KG1 (cell line): ENCODE measurements around the gene MTHFD1.
"Not testable (repeated sequence)": the region's sequence is repeated elsewhere in the genome, so short reads cannot be mapped to it uniquely, and the experiment has no call there.

Experiments
- DNase-seq: peaks from one replicate; lab custom pipeline; 2025; lab: John Stamatoyannopoulos, UW

MTHFD1 gene

DNA sequence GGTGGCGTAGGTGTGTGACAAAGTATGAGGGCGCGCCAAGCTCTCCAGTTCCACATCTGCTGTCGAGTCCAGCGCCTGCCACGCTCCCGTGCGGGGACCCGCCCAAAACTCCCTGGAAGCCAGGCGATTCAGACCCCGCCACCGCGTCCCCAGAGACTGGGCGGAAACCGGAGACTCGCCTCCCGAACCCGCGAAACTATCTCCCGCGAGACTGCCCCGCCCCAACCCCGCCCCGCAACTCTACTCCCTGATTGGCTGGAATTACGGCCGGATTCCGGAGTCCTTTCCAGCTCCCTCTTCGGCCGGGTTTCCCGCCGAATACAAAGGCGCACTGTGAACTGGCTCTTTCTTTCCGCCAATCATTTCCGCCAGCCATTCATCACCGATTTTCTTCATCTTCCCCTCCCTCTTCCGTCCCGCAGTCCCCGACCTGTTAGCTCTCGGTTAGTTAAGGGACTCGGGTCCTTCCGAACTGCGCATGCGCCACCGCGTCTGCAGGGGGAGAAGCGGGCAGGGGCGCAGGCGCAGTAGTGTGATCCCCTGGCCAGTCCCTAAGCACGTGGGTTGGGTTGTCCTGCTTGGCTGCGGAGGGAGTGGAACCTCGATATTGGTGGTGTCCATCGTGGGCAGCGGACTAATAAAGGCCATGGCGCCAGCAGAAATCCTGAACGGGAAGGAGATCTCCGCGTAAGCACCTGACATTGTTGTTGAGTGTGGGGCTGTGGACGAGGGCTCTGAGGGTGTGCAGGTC, at the start of gene MTHFD1:
Gene MTHFD1, plus strand, starts transcription at position 572 of the 751 bp plus-strand sequence. Its CDS starts 75 bp downstream, at position 647.
- DNase-seq = peak; percentile 95

DNA sequence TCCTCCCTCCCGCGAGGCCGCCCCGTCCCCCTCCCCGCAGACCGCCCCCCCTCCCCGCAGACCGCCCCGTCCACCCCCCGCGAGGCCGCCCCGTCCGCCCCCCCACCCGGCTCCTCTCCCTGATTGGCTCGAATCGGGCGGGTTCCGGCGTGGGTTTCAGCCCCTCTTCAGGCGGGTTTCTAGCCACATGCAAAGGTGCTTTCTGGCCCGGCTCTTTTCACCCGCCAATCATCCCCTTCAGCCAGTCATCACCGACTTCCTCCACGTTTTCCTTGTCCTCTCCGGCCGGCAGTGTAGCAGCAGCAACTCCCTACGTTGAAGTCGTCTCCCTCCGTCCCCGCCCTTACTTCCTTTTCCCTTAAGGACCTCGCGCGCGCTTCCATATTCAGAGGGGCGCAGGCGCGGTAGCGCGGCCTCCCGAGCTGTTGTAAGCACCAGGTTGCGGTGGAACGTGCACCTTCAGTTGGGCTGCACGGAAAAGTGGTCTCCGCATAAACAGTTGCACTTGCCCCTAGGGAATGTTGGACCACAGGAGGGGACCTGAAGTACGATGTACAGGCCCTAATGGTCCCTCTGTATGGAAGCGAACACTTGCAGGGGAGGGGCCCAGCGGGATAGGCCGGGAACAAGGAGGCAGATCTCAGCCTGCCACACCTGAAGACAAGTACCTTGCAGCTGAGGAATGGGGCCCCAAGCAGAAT, 49.4 kb upstream of the MTHFD1 start:
- DNase-seq = peak; percentile 92

DNA sequence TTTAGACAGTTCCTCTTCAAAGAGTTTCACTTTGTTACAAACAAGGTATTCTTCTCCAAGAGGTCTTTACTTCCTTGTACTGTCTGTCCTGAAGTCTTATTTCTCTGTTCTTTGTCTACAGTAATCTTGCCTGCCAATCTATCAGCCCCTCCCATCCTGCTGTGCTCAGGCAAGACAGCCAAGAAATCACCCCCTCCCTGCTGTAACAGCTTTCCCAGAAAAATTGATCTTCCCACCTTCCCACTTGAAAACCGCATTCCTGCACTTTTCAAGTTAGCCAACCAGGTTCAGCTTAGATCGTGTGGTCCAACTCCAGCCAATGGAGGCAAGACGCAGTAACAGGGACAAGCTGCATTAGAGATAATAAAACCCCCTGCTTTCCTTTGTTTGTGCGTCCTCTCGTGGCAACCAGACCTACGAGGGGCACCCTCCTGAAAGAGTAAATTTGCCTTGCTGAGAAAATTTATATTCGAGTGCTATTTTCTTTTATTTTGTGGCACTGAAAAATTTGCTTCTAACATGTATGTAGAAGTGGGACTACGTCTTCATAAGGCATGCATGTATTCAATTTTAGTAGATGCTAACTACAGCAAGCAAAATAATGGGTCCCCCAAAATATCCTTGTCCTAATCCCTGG, 47.5 kb upstream of the MTHFD1 start:
- no peak for DNase-seq

DNA sequence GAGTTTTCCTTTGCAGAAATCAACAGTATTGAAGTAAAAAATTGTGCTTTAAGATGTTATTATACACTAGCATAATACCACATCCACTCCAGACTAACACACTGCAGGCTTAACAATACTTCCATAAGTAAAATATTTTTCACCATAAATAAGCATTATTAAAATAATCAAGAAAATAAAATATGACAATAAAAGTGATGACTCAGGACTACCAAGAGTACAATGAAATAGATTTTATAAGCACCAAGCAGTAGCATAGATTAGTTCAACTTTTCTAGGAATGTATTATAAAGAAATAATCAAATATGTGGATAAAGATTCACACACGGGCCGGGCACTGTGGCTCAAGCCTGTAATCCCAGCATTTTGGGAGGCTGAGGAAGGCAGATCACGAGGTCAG, 40.4 kb upstream of the MTHFD1 start:
- no peak for DNase-seq

DNA sequence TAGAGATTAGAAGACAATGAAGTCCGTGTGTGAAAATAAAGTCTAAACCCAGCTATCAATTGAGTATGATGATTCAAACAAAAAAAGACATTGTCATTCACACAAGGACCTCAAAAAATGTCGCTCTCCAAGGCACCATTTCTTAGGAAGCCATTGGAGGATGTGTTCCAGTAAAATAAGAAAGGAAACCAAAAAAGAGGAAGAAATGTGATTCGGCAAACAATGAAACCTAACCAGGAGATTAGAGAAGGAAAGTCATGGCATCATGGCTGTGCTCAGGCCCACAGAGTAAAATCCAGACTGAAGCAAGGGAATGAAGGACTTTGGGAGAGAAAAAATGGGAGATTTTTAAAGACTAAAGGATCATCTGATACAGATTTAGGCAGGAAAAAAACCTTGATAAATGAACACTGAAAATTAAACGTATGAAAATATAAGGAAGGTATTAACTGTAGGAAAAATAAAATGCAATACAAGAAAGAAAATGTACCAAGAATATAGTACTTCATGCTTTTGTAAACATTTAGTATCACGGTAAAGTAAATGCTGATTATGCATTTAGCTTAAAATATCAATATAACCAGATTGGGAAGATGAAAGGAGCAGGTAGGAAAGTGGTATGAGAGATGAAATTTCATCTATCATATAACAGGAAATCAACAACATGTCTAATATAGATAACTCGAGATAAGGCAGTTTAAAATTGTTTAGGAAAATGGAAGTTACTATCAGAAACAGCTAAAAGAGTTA, 38.2 kb upstream of the MTHFD1 start:
- no peak for DNase-seq

DNA sequence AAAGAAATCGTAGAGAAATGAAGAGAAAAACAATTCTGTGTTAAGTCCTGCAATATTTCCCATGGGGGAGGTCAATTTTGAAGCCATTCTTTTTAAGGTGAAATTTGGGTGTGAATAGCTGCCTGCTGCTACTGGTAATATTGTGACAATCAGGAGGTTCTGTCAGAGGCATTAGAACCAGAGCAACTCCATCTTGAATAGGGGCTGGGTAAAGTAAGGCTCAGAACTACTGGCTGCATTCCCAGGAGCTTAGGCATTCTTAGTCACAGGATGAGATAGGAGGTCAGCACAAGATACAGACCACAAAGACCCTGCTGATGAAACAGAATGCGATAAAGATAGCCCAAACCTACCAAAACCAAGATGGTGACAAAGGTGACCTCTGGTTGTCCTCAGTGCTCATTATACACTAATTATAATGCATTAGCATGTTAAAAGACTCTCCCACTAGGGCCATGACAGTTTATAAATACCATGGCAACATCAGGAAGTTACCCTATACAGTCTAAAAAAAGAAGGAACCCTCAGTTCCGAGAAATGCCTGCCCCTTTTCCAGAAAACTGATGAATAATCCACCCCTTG, 24.8 kb upstream of the MTHFD1 start:
- DNase-seq = no peak

DNA sequence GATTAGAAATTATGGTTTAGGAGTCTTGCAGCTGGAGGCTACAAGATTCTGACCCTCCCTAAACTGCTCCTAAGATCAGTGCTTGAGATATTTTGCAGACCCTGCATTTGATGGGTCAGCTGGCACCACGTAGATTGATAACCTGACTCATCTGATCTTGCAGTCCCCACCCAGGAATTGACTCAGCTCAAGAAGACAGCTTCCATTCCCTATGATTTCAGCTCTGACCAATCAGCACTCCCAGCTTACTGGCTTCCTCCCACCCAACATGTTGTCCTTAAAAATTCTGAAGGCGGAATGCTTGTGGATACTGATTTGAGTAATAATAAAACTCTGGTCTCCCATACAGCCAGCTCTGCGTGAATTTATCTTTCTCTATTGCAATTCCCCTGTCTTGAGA, 23.2 kb upstream of the MTHFD1 start:
- no peak for DNase-seq

DNA sequence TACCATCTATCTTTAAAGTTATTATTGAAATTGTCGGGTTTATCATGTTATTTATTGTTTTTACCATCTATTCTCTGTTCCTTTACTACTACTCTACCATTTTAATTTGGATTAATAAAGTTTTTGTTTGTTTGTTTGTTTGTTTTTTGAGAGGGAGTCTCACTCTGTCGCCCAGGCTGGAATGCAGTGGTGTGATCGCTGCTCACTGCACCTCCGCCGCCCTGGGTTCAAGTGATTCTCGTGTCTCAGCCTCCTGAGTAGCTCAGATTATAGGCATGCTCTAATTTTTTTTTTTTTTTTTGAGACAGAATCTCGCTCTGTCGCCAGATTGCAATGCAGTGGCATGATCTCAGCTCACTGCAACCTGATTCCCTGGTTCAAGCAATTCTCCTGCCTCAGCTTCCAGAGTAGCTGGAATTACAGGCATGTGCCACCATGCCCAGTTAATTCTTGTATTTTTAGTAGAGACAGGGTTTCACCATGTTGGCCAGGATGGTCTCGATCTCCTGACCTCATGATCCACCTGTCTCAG, 22.7 kb upstream of the MTHFD1 start:
- not testable (repeated sequence) for DNase-seq

DNA sequence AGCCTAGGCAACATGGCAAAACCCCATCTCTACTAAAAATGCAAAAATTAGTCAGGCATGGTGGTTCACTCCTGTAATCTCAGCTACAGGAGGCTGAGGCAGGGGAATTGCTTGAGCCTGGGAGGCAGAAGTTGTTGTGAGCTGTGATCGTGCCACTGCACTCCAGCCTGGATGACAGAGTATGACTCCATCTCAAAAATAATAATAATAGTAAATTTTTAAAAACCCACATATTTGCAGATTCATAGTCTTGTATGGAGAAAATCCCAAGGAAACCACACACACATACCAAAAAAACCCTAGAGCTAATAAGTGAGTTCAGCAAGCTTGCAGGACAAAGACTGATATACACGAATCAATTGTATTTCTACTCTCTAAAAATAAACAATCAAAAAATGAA, 19.0 kb upstream of the MTHFD1 start:
- DNase-seq = no peak

DNA sequence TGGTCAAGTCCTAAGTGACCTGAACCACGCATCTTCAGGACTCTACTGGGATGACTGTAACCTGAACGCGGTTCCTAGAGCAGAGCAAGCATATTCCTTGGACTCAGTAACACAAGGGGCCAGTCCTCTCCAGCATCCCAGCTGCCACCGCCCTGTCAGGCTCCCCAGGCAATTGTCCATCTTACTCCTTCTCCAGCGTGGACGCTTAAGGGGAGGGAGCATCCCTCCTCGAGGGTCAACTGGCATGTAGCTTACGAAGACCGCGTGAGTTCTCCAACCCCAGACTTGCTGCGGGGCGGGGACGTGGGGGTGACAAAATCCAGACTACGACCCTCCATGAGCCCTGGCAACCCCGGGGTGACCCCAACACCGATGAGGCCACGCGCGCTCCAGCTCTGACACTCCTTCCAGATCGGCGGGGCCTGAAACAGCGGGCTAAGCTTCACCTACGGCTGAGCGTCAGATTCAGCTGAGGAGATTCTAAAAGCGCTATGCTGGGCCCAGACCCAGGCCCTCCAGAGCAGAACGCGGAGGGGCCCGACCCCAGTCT, 846 bp upstream of the MTHFD1 start:
- no peak for DNase-seq

DNA sequence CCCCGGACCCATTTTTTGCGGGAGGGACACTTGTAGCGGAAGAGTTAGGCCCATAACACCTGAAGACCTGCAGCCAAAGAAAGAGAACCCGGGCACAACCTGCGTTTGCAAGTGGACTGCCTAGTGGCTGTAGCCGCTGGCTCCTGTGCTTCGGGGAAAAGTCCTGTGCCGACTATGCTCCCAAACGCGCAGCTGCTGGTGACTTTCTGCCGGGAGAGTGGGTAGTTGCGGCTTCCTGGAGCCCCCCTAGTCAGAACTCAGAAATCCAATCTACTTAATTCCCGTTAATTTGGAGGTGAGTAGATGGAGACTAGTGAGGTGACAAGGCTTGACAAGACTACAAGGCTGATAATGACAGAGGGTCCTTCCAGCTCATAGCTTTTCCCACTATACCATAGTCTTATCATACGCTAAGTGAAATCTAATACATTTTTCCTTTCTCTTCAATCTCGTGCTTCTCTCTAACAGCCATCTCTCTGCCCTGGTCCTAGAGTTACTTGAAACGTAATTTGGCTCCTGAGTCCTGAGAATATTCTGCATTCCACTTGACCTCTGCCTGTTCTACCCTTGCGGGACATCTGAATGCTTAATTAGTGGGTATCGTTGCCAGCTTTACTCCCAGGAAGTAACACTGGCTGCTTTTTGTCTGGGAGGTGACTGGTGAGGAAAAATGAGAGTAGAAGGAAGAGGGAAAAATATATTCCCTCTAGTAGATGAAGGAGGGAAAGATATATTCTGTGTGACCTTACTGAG, 556 bp downstream of the MTHFD1 start:
- DNase-seq = peak; percentile 68

DNA sequence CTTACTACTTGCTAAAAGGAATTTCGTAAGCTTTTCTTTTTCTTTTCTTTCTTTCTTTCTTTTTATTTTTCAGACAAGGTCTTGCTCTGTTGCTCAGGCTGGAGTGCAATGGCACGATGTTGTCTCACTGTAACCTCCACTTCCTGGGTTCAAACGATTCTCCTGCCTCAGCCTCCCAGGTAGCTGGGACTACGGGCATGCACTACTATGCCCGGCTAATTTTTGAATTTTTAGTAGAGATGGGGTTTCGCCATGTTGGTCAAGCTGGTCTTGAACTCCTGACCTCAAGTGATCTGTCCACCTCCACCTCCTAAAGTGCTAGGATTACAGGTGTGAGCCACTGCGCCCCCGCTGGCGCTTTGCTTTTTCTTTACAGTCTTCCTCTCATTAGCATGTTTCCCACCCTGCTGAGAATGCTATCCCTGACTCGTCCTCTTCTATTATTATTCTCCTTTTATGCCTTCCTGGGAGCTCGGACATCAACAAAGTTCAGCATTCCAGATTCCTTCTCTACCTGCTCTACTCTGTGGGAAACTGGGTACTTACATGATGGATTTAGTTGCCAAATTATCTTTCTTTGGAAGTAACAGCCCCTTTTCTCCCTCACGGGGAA, 3.1 kb downstream of the MTHFD1 start:
- DNase-seq = no peak

DNA sequence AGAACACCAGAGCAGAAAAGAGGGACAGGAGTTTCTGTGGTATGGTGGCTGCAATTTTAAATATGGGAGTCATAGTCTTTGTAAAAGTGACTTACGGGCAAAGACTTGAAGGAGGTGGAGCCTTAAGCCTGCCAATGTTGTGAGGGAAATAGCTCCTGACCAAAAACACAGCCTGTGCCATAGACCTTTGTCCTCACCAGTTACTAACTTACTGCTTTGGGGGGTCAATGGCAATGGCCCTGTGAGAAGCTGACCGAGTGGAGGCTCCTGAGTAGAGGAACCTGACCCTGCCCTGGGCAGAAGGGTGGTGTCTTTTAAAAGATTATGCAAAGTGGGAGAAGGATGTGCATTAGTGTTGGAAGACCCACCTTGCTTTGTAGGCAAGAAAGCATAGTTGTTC, 3.8 kb downstream of the MTHFD1 start:
- no peak for DNase-seq

DNA sequence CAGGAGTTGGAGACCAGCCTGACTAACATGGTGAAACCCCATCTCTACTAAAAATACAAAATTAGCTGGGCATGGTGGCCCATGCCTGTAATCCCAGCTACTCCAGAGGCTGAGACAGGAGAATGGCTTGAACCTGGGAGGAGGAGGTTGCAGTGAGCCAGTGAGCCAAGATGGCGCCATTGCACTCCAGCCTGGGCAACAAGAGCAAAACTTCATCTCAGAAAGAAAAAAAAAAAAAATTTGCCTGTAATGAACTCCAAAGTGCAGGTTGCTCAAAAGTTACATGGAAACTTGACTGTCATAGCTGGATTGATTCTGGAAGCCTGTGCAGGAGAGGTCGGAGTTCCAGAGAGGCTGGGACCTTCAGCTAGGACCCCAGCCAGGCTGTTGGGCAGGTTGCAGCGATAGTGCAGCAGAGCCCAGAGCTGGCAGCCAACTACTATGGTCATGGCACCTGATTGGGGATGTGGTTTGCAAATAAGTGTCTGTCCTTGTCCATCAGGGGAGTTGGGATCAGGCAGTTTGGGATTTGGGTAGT, 5.1 kb downstream of the MTHFD1 start:
- not testable (repeated sequence) for DNase-seq

DNA sequence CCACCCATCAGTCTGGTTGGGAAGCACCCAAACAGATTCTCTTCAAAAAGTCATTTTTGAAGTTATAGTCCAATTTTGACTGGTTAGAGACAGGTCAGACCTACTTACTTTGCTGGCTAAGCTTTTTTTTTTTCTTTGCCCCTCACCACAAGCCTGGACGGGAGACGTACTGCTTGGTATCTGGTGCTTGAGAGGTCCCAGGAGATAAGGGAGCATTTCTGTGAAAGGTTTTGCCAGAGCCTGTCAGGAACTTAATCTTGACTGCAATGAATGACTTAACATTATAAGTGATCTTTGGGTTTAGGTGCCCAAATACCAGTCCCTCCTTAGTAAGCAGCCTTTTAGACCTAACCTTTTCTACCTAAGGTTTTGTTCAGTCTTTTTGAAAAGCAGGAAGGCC, 6.3 kb downstream of the MTHFD1 start:
- DNase-seq = no peak

DNA sequence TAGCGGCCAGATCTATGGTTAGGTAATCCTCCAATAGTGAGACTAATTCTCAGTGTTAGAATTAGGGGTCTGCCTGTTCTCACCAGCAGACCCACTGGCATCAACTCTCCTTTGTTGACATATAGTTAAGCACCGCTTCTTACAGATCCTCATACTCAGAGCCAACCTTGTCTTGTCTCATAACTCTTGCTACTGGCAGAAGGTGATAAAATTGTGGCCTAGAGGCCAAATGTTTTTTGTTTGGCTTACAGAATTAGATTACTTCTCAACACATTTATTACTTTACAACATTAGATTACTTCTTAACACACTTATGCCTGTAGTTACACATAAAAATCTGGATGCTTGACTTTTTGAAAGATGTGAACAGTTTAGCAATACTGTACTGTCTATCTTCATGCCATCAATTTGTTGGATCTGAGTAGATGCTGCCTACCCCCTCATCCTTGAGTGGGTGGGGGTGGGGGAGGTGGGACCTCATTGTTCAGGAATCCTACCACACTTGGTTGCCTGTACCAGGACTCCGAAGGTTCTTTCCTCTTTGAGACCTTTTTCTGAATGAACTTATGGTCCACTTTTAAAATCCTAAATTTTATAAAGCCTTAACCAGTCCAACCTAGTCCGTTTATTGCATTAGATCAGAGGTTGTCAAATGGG, 7.0 kb downstream of the MTHFD1 start:
- DNase-seq = no peak

DNA sequence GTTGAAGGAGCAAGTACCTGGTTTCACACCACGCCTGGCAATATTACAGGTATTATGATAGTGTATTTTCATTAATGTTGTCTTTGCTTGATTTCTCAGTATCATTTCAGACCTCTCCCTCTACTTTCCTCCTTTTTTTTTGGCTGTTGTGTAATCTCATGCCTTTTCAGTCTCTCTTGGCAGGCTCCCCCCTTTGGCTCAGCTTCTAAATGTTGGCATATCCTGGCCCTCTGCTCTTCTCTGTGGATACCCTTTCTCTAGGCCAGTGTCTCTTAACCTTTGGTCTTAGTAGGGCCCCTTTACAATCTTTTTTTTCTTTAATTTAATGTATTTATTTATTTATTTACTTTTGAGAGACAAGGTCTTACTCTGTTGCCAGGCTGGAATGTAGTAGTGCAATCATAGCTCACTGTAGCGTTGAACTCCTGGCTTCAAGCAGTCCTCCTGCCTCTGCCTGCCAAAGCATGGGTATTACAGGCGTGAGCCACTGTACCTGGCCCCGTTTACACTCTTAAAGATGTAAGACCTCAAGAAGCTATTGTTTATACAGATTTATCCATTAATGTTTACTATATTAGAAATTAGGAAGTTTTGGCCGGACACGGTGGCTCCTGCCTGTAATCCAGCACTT, 12.8 kb downstream of the MTHFD1 start:
- DNase-seq = no peak

DNA sequence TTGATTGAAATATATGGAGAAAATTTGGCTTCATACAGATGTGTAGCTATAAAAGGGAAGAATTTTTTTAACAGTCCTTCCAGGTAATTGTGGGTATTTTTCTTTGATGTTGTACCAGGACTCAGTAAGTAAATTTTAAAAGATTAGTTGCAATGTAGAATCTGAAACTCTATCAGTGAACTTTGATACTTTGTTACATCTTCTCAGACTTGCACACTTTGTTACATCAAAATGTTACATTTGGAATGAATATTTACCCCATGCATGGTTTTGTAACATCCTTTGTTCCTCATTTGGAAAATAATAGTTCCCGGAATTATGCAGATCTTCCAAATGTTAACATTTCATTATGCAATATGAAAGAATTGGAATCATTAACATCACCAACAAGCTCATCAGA, 13.8 kb downstream of the MTHFD1 start:
- DNase-seq = no peak

DNA sequence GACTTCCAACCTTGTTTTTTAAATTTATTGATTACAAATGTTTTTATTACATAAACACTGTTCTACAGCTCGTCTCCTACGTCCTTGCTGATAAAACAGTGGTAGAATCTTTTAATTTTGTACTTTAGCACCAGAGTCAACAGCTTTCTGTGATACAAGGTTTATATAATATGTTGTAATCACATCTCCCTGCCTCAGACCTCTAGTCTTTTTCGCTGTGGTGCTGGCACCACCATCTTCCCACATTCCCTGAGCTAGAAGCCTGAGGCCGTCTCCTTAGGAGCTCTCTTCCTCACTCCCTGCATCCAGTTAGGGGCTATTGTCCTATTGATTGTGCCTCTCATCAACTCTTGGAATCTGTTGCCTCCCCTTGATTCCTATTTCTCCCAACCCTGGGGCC, 17.1 kb downstream of the MTHFD1 start:
- no peak for DNase-seq
